ENCODE measurements around the gene HESX1.
A peak's percentile ranks its signal among the peaks of the same experiment; 100 is the strongest.

Gene HESX1

GRCh38 chr3:57199895-57200297 is at the start of gene HESX1:
Gene HESX1, minus strand, starts transcription at chr3:57199978. Its CDS starts 60 bp downstream, at chr3:57199918.
- no peak for DNase-seq (ENCODE audit: low read depth)

- no peak for DNase-seq (ENCODE audit: low read depth)
Measured at GRCh38 chr3:57244946-57245345, 45.2 kb upstream of the HESX1 start.

- DNase-seq (ENCODE audit: low read depth) = no peak
Measured at GRCh38 chr3:57234613-57235575, 35.1 kb upstream of the HESX1 start.

GRCh38 chr3:57233799-57234198 is 34.0 kb upstream of the HESX1 start:
- DNase-seq (ENCODE audit: low read depth) = no peak

- DNase-seq (ENCODE audit: low read depth) = no peak
Measured at GRCh38 chr3:57230006-57230405, 30.2 kb upstream of the HESX1 start.

- peak; percentile 17 for DNase-seq (ENCODE audit: low read depth)
Measured at GRCh38 chr3:57227930-57228751, 28.4 kb upstream of the HESX1 start.

- peak; percentile 81 for DNase-seq (ENCODE audit: low read depth)
Measured at GRCh38 chr3:57227204-57227929, 27.6 kb upstream of the HESX1 start, which contains the start of gene APPL1. Gene APPL1, plus strand, starts transcription at chr3:57227729. Its CDS starts 155 bp downstream, at chr3:57227884.

- DNase-seq (ENCODE audit: low read depth) = no peak
Measured at GRCh38 chr3:57226176-57226575, 26.4 kb upstream of the HESX1 start.

- DNase-seq (ENCODE audit: low read depth) = no peak
Measured at GRCh38 chr3:57224856-57225255, 25.1 kb upstream of the HESX1 start.

- DNase-seq (ENCODE audit: low read depth) = no peak
Measured at GRCh38 chr3:57221883-57222282, 22.1 kb upstream of the HESX1 start.

GRCh38 chr3:57206423-57206822 is 6.6 kb upstream of the HESX1 start:
- DNase-seq (ENCODE audit: low read depth) = no peak

GRCh38 chr3:57194641-57195040 is 5.1 kb downstream of the HESX1 start:
- no peak for DNase-seq (ENCODE audit: low read depth)

GRCh38 chr3:57192028-57192427 is 7.8 kb downstream of the HESX1 start:
- no peak for DNase-seq (ENCODE audit: low read depth)

- DNase-seq (ENCODE audit: low read depth) = no peak
Measured at GRCh38 chr3:57184526-57184925, 15.3 kb downstream of the HESX1 start.

- no peak for DNase-seq (ENCODE audit: low read depth)
Measured at GRCh38 chr3:57179580-57180410, 20.0 kb downstream of the HESX1 start.

GRCh38 chr3:57176045-57176444 is 23.7 kb downstream of the HESX1 start:
- DNase-seq (ENCODE audit: low read depth) = no peak

GRCh38 chr3:57173687-57174086 is 26.1 kb downstream of the HESX1 start:
- DNase-seq (ENCODE audit: low read depth) = no peak

GRCh38 chr3:57170946-57171345 is 28.8 kb downstream of the HESX1 start:
- DNase-seq (ENCODE audit: low read depth) = no peak

GRCh38 chr3:57169872-57170623 is 29.7 kb downstream of the HESX1 start:
- peak; percentile 45 for DNase-seq (ENCODE audit: low read depth)

- DNase-seq (ENCODE audit: low read depth) = no peak
Measured at GRCh38 chr3:57169108-57169507, 30.7 kb downstream of the HESX1 start.
